HepG2 (cell line): Measurements from ENCODE around the gene CIITA. TPM values are rescaled to one million over a fixed set of nuclear protein-coding genes. Genes with fewer than 3 reads are reported as not detected.
A peak's percentile ranks its signal among the peaks of the same experiment; 100 is the strongest.

Experiments
- DMTF1 ChIP-seq: sonication (generic); formaldehyde crosslinking; IDR thresholded peaks from 2 replicates; pipeline ENCODE4 v1.4.0; 2020; ENCODE audit warnings: mild to moderate bottlenecking, missing genetic modification reagents
- MIER3 ChIP-seq: IDR thresholded peaks from 2 replicates; pipeline ENCODE4 v1.6.1; 2016; ENCODE audit warnings: missing compliant biosample characterization, borderline replicate concordance
- MTF1 ChIP-seq: sonication (generic); formaldehyde crosslinking; IDR thresholded peaks from 2 replicates; pipeline ENCODE4 v1.5.0; 2020; ENCODE audit warnings: missing genetic modification reagents
- NAIF1 ChIP-seq: sonication (generic); formaldehyde crosslinking; IDR thresholded peaks from 2 replicates; pipeline ENCODE4 v1.5.0; 2020; ENCODE audit warnings: mild to moderate bottlenecking, missing genetic modification reagents, borderline replicate concordance
- NCOA2 ChIP-seq: sonication (generic); formaldehyde crosslinking; IDR thresholded peaks from 2 replicates; pipeline ENCODE4 v1.8.0; 2022; ENCODE audit warnings: inconsistent platforms
- NFKB2 ChIP-seq: sonication (generic); formaldehyde crosslinking; IDR thresholded peaks from 2 replicates; pipeline ENCODE4 v1.4.0; 2020; ENCODE audit warnings: missing genetic modification reagents, borderline replicate concordance
- NFKBIZ ChIP-seq: IDR thresholded peaks from 2 replicates; pipeline ENCODE4 v1.6.1; 2018; ENCODE audit warnings: missing genetic modification reagents, missing compliant biosample characterization
- NKX3-1 ChIP-seq: sonication (generic); formaldehyde crosslinking; IDR thresholded peaks from 2 replicates; pipeline ENCODE4 v1.5.0; 2020; ENCODE audit warnings: missing genetic modification reagents
- NR2F6 ChIP-seq, 2 experiments: IDR thresholded peaks; 2 replicates each; pipeline ENCODE4 v1.6.1; 2016; ENCODE audit warnings: antibody characterized with exemption in 1 of 2, mild to moderate bottlenecking in 1 of 2
- POGZ ChIP-seq: sonication (generic); formaldehyde crosslinking; IDR thresholded peaks from 2 replicates; pipeline ENCODE4 v1.4.0; 2020; ENCODE audit warnings: mild to moderate bottlenecking, missing genetic modification reagents
- SCMH1 ChIP-seq: sonication (generic); formaldehyde crosslinking; IDR thresholded peaks from 2 replicates; pipeline ENCODE4 v1.9.0; 2021; ENCODE audit warnings: missing genetic modification reagents, mild to moderate bottlenecking, borderline replicate concordance
- SNRNP70 ChIP-seq: fragments of 200-400 bp; formaldehyde crosslinking; IDR thresholded peaks from 2 replicates; pipeline ENCODE4 v1.6.1; 2017; ENCODE audit warnings: mild to moderate bottlenecking, low read depth, low read length, moderate library complexity
- SSRP1 ChIP-seq: IDR thresholded peaks from 2 replicates; pipeline ENCODE4 v1.6.1; 2016; ENCODE audit warnings: control low read depth
- TCF7L2 ChIP-seq: IDR thresholded peaks from 2 replicates; pipeline ENCODE4 v1.6.1; 2011; ENCODE audit warnings: mild to moderate bottlenecking, low read depth, low read length, moderate library complexity
- TMF1 ChIP-seq: sonication (generic); formaldehyde crosslinking; IDR thresholded peaks from 2 replicates; pipeline ENCODE4 v1.8.1; 2022; ENCODE audit warnings: low read depth, missing genetic modification reagents
- U2AF1 ChIP-seq: fragments of 200-400 bp; formaldehyde crosslinking; optimal IDR thresholded peaks from 2 replicates; pipeline ENCODE3; 2017; ENCODE audit warnings: mild to moderate bottlenecking, low read depth, low read length
- ZBTB1 ChIP-seq: sonication (generic); formaldehyde crosslinking; IDR thresholded peaks from 2 replicates; pipeline ENCODE4 v1.4.0; 2020; ENCODE audit warnings: missing genetic modification reagents, borderline replicate concordance
- ZNF20 ChIP-seq: sonication (generic); formaldehyde crosslinking; IDR thresholded peaks from 2 replicates; pipeline ENCODE4 v1.4.0; 2020; ENCODE audit warnings: mild to moderate bottlenecking, moderate library complexity, missing genetic modification reagents
- ZNF296 ChIP-seq: sonication (generic); formaldehyde crosslinking; conservative IDR thresholded peaks from 2 replicates; pipeline ENCODE4 v1.5.0; 2020; ENCODE audit warnings: mild to moderate bottlenecking, missing genetic modification reagents
- ZNF501 ChIP-seq: sonication (generic); formaldehyde crosslinking; IDR thresholded peaks from 2 replicates; pipeline ENCODE4 v1.5.1; 2020; ENCODE audit warnings: mild to moderate bottlenecking, moderate library complexity, missing genetic modification reagents
- ZNF557 ChIP-seq: sonication (generic); formaldehyde crosslinking; IDR thresholded peaks from 2 replicates; pipeline ENCODE4 v1.4.0; 2020; ENCODE audit warnings: missing genetic modification reagents
- ZNF563 ChIP-seq: sonication (generic); formaldehyde crosslinking; IDR thresholded peaks from 2 replicates; pipeline ENCODE4 v1.8.0; 2022; ENCODE audit warnings: mild to moderate bottlenecking, moderate library complexity, missing genetic modification reagents
- ZNF776 ChIP-seq: sonication (generic); formaldehyde crosslinking; IDR thresholded peaks from 2 replicates; pipeline ENCODE4 v1.4.0; 2020; ENCODE audit warnings: mild to moderate bottlenecking, missing genetic modification reagents
- ZSCAN12 ChIP-seq: sonication (generic); formaldehyde crosslinking; IDR thresholded peaks from 2 replicates; pipeline ENCODE4 v1.9.0; 2021; ENCODE audit warnings: mild to moderate bottlenecking, missing genetic modification reagents
- polyA plus RNA-seq, 8 experiments: library from polyadenylated mRNA; depleted of rRNA in 3 of 8; stranded (reverse) in 7 of 8; unstranded in 1 of 8; fragments of >200 nt; fragmentation: Illumina TruSeq in 4 of 8; extraction: Trizol in 4 of 8; gene quantifications; 2 replicates each; pipeline versions ENCODE4 v1.2.1 to v1.2.3, GENCODE V29; 2011 to 2016; ENCODE audit warnings: low read depth in 4 of 8, missing spikeins in 1 of 8, mixed read lengths in 1 of 8; ENCODE audit not compliant: insufficient read depth in 1 of 8
- total RNA-seq, 5 experiments: library from RNA; depleted of rRNA; stranded (reverse); fragments of >200 nt; fragmentation: Illumina TruSeq; extraction: Trizol; gene quantifications; 2 replicates each; pipeline ENCODE4 v1.2.3, GENCODE V29; 2016; ENCODE audit warnings: low read depth in 1 of 5
- TF ChIP-seq, protein P1 (sequence below): sonication (generic); formaldehyde crosslinking; IDR thresholded peaks from 2 replicates; pipeline ENCODE4 v1.8.1; 2022; ENCODE audit warnings: low read depth, mild to moderate bottlenecking, missing genetic modification reagents
- TF ChIP-seq, protein P2 (sequence below): IDR thresholded peaks from 2 replicates; pipeline ENCODE4 v1.6.1; 2018; ENCODE audit warnings: missing genetic modification reagents

CIITA gene
- total and polyA plus RNA-seq, 2 of the 13 experiments (the other 11 are each of a cell fraction or from before 2014, with no cell fraction given) = 0.08 to 0.09 TPM

DNA sequence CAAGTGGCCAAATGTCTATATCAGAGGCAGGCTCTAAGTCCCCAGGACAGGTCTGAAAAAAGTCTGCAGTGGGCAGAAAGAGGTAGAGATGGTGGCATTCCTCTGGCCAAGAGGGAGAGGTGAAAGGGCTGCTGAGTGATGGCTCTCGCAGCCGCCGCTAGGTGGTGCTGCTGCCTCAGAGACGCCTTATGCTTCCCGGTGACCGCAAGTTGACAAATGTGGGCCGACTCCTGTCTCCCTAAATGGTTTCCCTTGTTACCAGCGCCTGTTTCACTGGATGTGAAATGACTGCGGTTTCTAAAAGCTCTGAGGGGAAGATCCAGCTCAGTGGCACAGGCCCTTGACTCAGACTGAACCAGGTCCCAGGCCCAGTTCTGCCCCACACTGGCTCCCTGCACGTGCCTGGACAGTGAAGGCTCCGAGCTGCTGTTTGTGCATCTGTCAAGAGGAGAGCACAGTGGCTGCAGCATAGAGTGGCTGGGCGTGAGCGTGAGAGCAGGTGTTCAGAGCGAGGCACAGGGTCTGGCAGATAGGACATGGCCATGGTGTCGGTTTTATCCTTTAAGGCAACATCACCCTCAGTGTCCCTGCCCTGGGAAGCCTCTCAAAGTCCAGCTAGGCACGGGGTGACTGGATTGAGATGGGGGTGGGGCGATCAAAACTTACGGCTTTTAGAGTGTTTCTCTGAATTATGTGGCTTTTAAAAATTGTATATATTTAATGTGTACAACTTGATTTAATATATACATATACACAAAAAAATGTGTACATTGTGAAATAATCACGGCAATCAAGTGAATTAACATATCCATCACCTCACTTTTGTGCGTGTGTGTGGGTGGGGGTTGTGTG lies 87.3 kb downstream of the CIITA start (continued):
- TF ChIP-seq, protein P1, sequence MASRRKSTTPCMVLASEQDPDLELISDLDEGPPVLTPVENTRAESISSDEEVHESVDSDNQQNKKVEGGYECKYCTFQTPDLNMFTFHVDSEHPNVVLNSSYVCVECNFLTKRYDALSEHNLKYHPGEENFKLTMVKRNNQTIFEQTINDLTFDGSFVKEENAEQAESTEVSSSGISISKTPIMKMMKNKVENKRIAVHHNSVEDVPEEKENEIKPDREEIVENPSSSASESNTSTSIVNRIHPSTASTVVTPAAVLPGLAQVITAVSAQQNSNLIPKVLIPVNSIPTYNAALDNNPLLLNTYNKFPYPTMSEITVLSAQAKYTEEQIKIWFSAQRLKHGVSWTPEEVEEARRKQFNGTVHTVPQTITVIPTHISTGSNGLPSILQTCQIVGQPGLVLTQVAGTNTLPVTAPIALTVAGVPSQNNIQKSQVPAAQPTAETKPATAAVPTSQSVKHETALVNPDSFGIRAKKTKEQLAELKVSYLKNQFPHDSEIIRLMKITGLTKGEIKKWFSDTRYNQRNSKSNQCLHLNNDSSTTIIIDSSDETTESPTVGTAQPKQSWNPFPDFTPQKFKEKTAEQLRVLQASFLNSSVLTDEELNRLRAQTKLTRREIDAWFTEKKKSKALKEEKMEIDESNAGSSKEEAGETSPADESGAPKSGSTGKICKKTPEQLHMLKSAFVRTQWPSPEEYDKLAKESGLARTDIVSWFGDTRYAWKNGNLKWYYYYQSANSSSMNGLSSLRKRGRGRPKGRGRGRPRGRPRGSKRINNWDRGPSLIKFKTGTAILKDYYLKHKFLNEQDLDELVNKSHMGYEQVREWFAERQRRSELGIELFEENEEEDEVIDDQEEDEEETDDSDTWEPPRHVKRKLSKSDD = no peak
- TF ChIP-seq TCF7L2 (no peak), ZNF296 (CRISPR knock-in tag) (no peak), ZNF20 (CRISPR knock-in tag) (no peak), NFKB2 (CRISPR knock-in tag) (peak; percentile 92; the same call in 1 of the 2 replicates), NAIF1 (CRISPR knock-in tag) (no peak), SNRNP70 (no peak), NFKBIZ (CRISPR knock-in tag) (peak; percentile 52; the same call in 1 of the 2 replicates), SSRP1 (CRISPR knock-in tag) (no peak), POGZ (no peak), NKX3-1 (CRISPR knock-in tag) (no peak), DMTF1 (CRISPR knock-in tag) (no peak), ZNF776 (CRISPR knock-in tag) (no peak), MIER3 (no peak), ZBTB1 (no peak), ZNF501 (peak; percentile 50; the same call in 1 of the 2 replicates), ZSCAN12 (CRISPR knock-in tag) (no peak), TMF1 (CRISPR knock-in tag) (no peak), NCOA2 (CRISPR knock-in tag) (0 out of 2 replicates have a peak, but pooled peaks have one; percentile 14), ZNF563 (no peak; the same call in 1 of the 2 replicates), U2AF1 (peak; percentile 78), MTF1 (CRISPR knock-in tag) (no peak), SCMH1 (CRISPR knock-in tag) (no peak), NR2F6 (IDR thresholded peaks at IDR 0.05) (no peak), NR2F6 (CRISPR knock-in tag; IDR thresholded peaks at IDR 0.05) (peak; percentile 29; the same call in 1 of the 2 replicates), ZNF557 (CRISPR knock-in tag) (peak; percentile 63; the same call in 1 of the 2 replicates)
- TF ChIP-seq, protein P2, sequence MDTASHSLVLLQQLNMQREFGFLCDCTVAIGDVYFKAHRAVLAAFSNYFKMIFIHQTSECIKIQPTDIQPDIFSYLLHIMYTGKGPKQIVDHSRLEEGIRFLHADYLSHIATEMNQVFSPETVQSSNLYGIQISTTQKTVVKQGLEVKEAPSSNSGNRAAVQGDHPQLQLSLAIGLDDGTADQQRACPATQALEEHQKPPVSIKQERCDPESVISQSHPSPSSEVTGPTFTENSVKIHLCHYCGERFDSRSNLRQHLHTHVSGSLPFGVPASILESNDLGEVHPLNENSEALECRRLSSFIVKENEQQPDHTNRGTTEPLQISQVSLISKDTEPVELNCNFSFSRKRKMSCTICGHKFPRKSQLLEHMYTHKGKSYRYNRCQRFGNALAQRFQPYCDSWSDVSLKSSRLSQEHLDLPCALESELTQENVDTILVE = peak; percentile 64; the same call in 1 of the 2 replicates
